ENCODE results near the gene PRR14.
A peak's percentile ranks its signal among the peaks of the same experiment; 100 is the strongest.

Gene PRR14

GRCh38 chr16:30606004-30606403, 44.8 kb upstream of the PRR14 start:
- no peak overlapping the region for H3K4me3 ChIP-seq (ENCODE audit: low read depth, low read length)
- no peak for TF ChIP-seq CTCF (conservative IDR thresholded peaks at IDR 0.05; ENCODE audit: low read depth, low read length)
- DNase-seq (ENCODE audit: low read depth) = no peak

GRCh38 chr16:30609002-30609925, 41.5 kb upstream of the PRR14 start:
- peak; percentile 53 for DNase-seq (ENCODE audit: low read depth)
- TF ChIP-seq CTCF (conservative IDR thresholded peaks at IDR 0.05; ENCODE audit: low read depth, low read length) = no peak
- H3K4me3 ChIP-seq (ENCODE audit: low read depth, low read length) = peak overlapping the region; percentile 72

GRCh38 chr16:30609926-30610839, 40.6 kb upstream of the PRR14 start, which contains the start of gene ZNF689:
ZNF689 (minus strand) TSS chr16:30610389; CDS start chr16:30610041, 348 bp downstream.
- peak; percentile 98 for DNase-seq (ENCODE audit: low read depth)
- H3K4me3 ChIP-seq (ENCODE audit: low read depth, low read length) = peak within 1 kb of the TSS; percentile 72
- peak; percentile 1 for TF ChIP-seq CTCF (conservative IDR thresholded peaks at IDR 0.05; ENCODE audit: low read depth, low read length)

- peak; percentile 50 for DNase-seq (ENCODE audit: low read depth)
- H3K4me3 ChIP-seq (ENCODE audit: low read depth, low read length) = no peak overlapping the region
- TF ChIP-seq CTCF (conservative IDR thresholded peaks at IDR 0.05; ENCODE audit: low read depth, low read length) = peak; percentile 76
These were observed 35.2 kb upstream of the PRR14 start for GRCh38 chr16:30615358-30616091.

- no peak for TF ChIP-seq CTCF (conservative IDR thresholded peaks at IDR 0.05; ENCODE audit: low read depth, low read length)
- no peak overlapping the region for H3K4me3 ChIP-seq (ENCODE audit: low read depth, low read length)
- DNase-seq (ENCODE audit: low read depth) = no peak
These were observed 31.6 kb upstream of the PRR14 start for GRCh38 chr16:30619202-30619601.

- H3K4me3 ChIP-seq (ENCODE audit: low read depth, low read length) = no peak overlapping the region
- DNase-seq (ENCODE audit: low read depth) = no peak
- no peak for TF ChIP-seq CTCF (conservative IDR thresholded peaks at IDR 0.05; ENCODE audit: low read depth, low read length)
These were observed 31.1 kb upstream of the PRR14 start for GRCh38 chr16:30619638-30620037.

All from choroid plexus epithelial cell (primary cell).